ENCODE data around the gene TNNT2.

The TNNT2 gene

DNA sequence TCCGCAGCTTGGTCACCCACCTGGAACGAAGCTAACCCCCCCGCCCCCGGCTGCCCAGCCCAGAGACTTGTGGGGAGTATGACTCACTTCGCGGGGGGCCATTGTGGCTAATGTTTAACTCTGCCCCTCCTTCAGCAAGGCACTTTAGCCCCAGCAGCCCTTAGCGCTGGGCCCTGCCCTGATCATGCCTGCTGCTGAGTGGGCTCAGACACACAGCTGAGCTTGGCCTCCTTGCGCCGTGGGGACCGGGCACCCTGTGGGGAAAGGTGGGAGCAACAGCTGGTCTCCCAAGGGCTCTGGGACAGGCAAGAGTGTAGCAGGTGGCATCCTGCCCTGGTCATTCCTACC, 28.0 kb upstream of the TNNT2 start:
- TF ChIP-seq ZNF8 (CRISPR knock-in tag; IDR thresholded peaks at IDR 0.05) (no peak), ZFP3 (CRISPR knock-in tag; IDR thresholded peaks at IDR 0.05) (no peak), TCF4 (CRISPR knock-in tag; IDR thresholded peaks at IDR 0.05; ENCODE audit: borderline replicate concordance) (no peak), TOX (CRISPR knock-in tag; IDR thresholded peaks at IDR 0.05; ENCODE audit: borderline replicate concordance) (no peak), RARB (CRISPR knock-in tag; IDR thresholded peaks at IDR 0.05) (no peak), ZC3H10 (CRISPR knock-in tag; IDR thresholded peaks at IDR 0.05) (no peak), CSDC2 (CRISPR knock-in tag; IDR thresholded peaks at IDR 0.05) (no peak), OSR1 (CRISPR knock-in tag; IDR thresholded peaks at IDR 0.05) (no peak), ARNTL (CRISPR knock-in tag; IDR thresholded peaks at IDR 0.05; ENCODE audit: borderline replicate concordance, low read depth) (no peak), BACH2 (CRISPR knock-in tag; IDR thresholded peaks at IDR 0.05; ENCODE audit: borderline replicate concordance) (no peak), ESRRG (CRISPR knock-in tag; IDR thresholded peaks at IDR 0.05) (no peak), SNAI2 (CRISPR knock-in tag; IDR thresholded peaks at IDR 0.05) (no peak)
- TF ChIP-seq, protein P1, sequence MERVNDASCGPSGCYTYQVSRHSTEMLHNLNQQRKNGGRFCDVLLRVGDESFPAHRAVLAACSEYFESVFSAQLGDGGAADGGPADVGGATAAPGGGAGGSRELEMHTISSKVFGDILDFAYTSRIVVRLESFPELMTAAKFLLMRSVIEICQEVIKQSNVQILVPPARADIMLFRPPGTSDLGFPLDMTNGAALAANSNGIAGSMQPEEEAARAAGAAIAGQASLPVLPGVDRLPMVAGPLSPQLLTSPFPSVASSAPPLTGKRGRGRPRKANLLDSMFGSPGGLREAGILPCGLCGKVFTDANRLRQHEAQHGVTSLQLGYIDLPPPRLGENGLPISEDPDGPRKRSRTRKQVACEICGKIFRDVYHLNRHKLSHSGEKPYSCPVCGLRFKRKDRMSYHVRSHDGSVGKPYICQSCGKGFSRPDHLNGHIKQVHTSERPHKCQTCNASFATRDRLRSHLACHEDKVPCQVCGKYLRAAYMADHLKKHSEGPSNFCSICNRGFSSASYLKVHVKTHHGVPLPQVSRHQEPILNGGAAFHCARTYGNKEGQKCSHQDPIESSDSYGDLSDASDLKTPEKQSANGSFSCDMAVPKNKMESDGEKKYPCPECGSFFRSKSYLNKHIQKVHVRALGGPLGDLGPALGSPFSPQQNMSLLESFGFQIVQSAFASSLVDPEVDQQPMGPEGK (CRISPR knock-in tag; IDR thresholded peaks at IDR 0.05; ENCODE audit: borderline replicate concordance) = no peak
- TF ChIP-seq, protein P2, sequence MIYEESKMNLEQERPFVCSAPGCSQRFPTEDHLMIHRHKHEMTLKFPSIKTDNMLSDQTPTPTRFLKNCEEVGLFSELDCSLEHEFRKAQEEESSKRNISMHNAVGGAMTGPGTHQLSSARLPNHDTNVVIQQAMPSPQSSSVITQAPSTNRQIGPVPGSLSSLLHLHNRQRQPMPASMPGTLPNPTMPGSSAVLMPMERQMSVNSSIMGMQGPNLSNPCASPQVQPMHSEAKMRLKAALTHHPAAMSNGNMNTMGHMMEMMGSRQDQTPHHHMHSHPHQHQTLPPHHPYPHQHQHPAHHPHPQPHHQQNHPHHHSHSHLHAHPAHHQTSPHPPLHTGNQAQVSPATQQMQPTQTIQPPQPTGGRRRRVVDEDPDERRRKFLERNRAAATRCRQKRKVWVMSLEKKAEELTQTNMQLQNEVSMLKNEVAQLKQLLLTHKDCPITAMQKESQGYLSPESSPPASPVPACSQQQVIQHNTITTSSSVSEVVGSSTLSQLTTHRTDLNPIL (CRISPR knock-in tag; IDR thresholded peaks at IDR 0.05; ENCODE audit: low read depth) = no peak
- no peak for ATAC-seq

DNA sequence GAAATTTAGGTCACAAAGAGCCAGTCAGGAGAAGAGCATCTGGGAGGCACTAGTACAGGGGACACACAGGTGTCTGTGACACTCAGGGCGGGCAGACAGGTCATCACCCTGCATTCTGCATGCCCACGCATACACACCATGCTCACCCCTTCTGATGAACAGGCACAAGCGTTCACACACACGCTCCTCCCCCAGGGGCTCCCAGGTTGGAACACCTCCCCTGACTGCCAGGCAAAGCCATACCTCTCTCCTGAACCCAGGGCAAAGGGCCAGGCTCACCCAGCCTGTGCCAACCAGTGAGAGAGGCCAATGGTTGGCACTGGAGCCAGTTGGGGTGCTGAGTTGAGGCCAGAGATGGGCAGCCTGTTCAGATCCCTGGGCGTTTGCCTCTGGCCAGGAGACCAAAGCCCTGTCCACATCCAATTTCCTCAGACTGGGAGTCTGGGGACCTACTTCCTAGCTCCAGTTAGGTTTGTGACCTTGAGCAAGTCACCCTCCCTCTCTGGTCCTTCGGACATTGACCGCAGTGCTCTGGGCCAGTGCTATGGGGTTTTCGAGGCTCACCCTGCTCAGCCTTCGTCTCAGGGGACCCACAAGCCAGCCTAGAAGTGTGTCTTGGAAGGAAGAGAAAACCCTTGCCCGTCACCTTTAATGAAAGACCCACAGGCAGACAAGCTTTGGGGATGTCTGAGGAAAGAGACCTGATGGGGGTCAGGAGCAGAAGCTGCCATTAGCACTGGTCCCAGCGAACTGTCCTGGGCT, 27.4 kb upstream of the TNNT2 start:
- ATAC-seq = no peak
- TF ChIP-seq BACH2 (CRISPR knock-in tag; IDR thresholded peaks at IDR 0.05; ENCODE audit: borderline replicate concordance) = no peak
- TF ChIP-seq CSDC2 (CRISPR knock-in tag; IDR thresholded peaks at IDR 0.05) = no peak
- TF ChIP-seq GLIS3 (CRISPR knock-in tag; IDR thresholded peaks at IDR 0.05) = no peak
- TF ChIP-seq ARNTL (CRISPR knock-in tag; IDR thresholded peaks at IDR 0.05; ENCODE audit: borderline replicate concordance, low read depth) = no peak
- no peak for TF ChIP-seq TCF4 (CRISPR knock-in tag; IDR thresholded peaks at IDR 0.05; ENCODE audit: borderline replicate concordance)
- TF ChIP-seq PPARA (CRISPR knock-in tag; IDR thresholded peaks at IDR 0.05; ENCODE audit: borderline replicate concordance) = no peak
- no peak for TF ChIP-seq ESRRG (CRISPR knock-in tag; IDR thresholded peaks at IDR 0.05)
- TF ChIP-seq, protein P2 (CRISPR knock-in tag; IDR thresholded peaks at IDR 0.05; ENCODE audit: low read depth) = no peak
- no peak for TF ChIP-seq ZC3H10 (CRISPR knock-in tag; IDR thresholded peaks at IDR 0.05)
- no peak for TF ChIP-seq ZFP30 (CRISPR knock-in tag; IDR thresholded peaks at IDR 0.05)
- no peak for TF ChIP-seq ZNF8 (CRISPR knock-in tag; IDR thresholded peaks at IDR 0.05)
- TF ChIP-seq, protein P3, sequence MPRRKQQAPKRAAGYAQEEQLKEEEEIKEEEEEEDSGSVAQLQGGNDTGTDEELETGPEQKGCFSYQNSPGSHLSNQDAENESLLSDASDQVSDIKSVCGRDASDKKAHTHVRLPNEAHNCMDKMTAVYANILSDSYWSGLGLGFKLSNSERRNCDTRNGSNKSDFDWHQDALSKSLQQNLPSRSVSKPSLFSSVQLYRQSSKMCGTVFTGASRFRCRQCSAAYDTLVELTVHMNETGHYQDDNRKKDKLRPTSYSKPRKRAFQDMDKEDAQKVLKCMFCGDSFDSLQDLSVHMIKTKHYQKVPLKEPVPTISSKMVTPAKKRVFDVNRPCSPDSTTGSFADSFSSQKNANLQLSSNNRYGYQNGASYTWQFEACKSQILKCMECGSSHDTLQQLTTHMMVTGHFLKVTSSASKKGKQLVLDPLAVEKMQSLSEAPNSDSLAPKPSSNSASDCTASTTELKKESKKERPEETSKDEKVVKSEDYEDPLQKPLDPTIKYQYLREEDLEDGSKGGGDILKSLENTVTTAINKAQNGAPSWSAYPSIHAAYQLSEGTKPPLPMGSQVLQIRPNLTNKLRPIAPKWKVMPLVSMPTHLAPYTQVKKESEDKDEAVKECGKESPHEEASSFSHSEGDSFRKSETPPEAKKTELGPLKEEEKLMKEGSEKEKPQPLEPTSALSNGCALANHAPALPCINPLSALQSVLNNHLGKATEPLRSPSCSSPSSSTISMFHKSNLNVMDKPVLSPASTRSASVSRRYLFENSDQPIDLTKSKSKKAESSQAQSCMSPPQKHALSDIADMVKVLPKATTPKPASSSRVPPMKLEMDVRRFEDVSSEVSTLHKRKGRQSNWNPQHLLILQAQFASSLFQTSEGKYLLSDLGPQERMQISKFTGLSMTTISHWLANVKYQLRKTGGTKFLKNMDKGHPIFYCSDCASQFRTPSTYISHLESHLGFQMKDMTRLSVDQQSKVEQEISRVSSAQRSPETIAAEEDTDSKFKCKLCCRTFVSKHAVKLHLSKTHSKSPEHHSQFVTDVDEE (CRISPR knock-in tag; IDR thresholded peaks at IDR 0.05) = no peak
- TF ChIP-seq SNAI2 (CRISPR knock-in tag; IDR thresholded peaks at IDR 0.05) = no peak

DNA sequence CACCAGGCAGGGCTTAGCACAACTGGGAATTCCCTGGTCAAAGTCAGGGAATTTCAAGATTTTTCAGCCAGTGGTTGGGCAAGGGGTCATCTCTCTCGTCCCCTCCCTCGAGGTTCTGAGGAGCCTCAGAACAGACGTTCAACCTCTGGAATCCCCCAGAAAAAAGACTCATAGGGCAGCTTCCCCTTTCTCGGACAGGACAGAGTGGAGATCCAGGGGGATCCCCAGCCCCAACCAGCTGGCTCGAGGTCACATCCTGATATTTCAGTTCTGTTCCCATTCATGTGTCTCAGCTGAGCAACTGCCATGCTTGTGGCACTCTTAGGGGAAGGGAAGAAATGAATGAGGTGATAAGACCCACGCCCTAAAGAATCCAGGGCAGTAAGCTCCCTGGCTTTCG, 26.6 kb upstream of the TNNT2 start:
- no peak for ATAC-seq
- TF ChIP-seq ZNF565 (CRISPR knock-in tag; conservative IDR thresholded peaks at IDR 0.05; ENCODE audit: low read depth) = no peak
- TF ChIP-seq, protein P4, sequence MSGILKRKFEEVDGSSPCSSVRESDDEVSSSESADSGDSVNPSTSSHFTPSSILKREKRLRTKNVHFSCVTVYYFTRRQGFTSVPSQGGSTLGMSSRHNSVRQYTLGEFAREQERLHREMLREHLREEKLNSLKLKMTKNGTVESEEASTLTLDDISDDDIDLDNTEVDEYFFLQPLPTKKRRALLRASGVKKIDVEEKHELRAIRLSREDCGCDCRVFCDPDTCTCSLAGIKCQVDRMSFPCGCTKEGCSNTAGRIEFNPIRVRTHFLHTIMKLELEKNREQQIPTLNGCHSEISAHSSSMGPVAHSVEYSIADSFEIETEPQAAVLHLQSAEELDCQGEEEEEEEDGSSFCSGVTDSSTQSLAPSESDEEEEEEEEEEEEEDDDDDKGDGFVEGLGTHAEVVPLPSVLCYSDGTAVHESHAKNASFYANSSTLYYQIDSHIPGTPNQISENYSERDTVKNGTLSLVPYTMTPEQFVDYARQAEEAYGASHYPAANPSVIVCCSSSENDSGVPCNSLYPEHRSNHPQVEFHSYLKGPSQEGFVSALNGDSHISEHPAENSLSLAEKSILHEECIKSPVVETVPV (CRISPR knock-in tag; IDR thresholded peaks at IDR 0.05) = no peak
- no peak for TF ChIP-seq ARNTL (CRISPR knock-in tag; IDR thresholded peaks at IDR 0.05; ENCODE audit: borderline replicate concordance, low read depth)
- TF ChIP-seq, protein P2 (CRISPR knock-in tag; IDR thresholded peaks at IDR 0.05; ENCODE audit: low read depth) = no peak
- TF ChIP-seq OSR1 (CRISPR knock-in tag; IDR thresholded peaks at IDR 0.05) = no peak
- no peak for TF ChIP-seq SNAI2 (CRISPR knock-in tag; IDR thresholded peaks at IDR 0.05)
- no peak for TF ChIP-seq ZC3H10 (CRISPR knock-in tag; IDR thresholded peaks at IDR 0.05)
- TF ChIP-seq TCF4 (CRISPR knock-in tag; IDR thresholded peaks at IDR 0.05; ENCODE audit: borderline replicate concordance) = no peak
- no peak for TF ChIP-seq ESRRG (CRISPR knock-in tag; IDR thresholded peaks at IDR 0.05)
- TF ChIP-seq PPARA (CRISPR knock-in tag; IDR thresholded peaks at IDR 0.05; ENCODE audit: borderline replicate concordance) = no peak
- TF ChIP-seq ZNF70 (CRISPR knock-in tag; IDR thresholded peaks at IDR 0.05) = no peak
- TF ChIP-seq ISL1 (CRISPR knock-in tag; IDR thresholded peaks at IDR 0.05) = no peak
- no peak for TF ChIP-seq RARB (CRISPR knock-in tag; IDR thresholded peaks at IDR 0.05)
- no peak for TF ChIP-seq GLIS3 (CRISPR knock-in tag; IDR thresholded peaks at IDR 0.05)
- TF ChIP-seq ZFP30 (CRISPR knock-in tag; IDR thresholded peaks at IDR 0.05) = no peak
- no peak for TF ChIP-seq ZFP3 (CRISPR knock-in tag; IDR thresholded peaks at IDR 0.05)
